Measurements from ENCODE around the gene MELK.

DNA sequence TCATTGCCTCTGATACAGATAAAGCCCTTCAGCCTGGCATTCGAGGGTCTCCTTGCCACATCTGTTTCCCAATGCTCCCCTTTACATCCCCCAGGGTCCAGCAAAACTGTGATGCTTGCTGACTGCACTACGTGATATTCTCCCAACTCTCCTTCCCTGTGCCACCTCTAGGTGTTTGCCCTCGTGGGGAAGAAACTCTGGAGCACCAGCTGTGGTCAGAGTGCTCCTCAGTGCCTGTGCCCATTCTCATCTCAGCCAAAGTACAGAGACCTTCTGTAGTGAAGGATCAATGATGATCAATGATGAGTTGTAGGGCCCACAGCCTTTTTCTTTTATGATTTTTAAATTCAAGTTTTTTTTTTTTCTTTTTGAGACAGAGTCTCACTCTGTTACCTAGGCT is 40.3 kb upstream of the MELK start:
- TF ChIP-seq, protein P1, sequence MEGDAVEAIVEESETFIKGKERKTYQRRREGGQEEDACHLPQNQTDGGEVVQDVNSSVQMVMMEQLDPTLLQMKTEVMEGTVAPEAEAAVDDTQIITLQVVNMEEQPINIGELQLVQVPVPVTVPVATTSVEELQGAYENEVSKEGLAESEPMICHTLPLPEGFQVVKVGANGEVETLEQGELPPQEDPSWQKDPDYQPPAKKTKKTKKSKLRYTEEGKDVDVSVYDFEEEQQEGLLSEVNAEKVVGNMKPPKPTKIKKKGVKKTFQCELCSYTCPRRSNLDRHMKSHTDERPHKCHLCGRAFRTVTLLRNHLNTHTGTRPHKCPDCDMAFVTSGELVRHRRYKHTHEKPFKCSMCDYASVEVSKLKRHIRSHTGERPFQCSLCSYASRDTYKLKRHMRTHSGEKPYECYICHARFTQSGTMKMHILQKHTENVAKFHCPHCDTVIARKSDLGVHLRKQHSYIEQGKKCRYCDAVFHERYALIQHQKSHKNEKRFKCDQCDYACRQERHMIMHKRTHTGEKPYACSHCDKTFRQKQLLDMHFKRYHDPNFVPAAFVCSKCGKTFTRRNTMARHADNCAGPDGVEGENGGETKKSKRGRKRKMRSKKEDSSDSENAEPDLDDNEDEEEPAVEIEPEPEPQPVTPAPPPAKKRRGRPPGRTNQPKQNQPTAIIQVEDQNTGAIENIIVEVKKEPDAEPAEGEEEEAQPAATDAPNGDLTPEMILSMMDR (IDR thresholded peaks at IDR 0.05; ENCODE audit: low read depth, low read length), result no peak
- no peak for TF ChIP-seq EZH2phosphoT487 (IDR thresholded peaks at IDR 0.05; ENCODE audit: low read depth)
